ENCODE results near the gene PRR14.
"Not testable (repeated sequence)": the region's sequence is repeated elsewhere in the genome, so short reads cannot be mapped to it uniquely, and the experiment has no call there.

The PRR14 gene

DNA sequence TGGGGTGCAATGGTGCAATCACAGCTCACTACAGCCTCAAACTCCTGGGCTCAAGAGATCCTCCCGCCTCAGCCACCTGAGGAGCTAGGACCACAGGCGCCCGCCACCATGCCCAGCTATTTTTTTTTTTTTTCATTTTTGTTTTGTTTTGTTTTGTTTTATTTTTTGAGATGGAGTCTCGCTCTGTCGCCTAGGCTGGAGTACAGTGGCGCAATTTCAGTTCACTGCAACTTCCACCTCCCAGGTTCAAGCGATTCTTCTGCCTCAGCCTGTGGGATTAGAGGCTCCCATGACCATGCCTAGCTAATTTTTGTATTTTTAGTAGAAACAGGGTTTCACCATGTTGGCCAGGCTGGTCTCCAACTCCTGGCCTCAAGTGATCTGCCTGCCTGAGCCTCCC is 18.3 kb upstream of the PRR14 start:
- not testable (repeated sequence) for DNase-seq (ENCODE audit: low spot score)

DNA sequence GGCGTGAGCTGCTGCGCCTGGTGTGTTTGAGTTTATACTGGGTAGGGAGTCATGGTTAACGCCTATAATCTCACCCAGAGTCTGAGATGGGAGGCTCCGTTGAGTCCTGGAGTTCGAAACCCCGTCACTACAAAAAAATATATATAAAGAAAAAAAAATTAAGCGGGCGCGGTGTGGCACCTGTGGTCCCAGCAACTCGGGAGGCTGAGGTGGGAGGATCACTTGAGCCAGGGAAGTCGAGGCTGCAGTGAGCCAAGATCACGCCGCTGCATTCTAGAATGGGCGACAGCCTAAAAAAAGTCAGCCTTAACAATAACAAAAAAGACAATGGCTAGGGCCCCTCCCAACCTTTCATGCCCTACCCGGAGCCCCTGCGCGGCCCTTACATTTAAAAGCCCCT is 17.2 kb upstream of the PRR14 start:
- DNase-seq (ENCODE audit: low spot score), result no peak

DNA sequence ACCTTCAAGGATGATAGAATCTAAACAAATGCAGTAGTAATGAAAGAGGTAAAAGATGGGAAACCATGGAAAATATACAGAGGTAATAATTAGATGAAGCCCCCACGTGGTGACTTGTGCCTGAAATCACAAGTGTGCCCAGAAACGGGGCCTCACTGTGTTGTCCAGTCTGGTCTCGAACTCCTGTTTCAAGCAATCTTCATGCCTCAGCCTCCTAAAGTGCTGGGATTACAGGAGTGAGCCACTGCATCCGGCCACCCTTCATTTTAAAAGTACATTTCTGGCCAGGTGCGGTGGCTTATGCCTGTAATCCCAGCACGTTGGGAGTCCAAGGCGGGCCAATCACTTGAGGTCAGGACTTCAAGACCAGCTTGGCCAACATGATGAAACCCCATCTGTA is 14.2 kb upstream of the PRR14 start:
- no peak for DNase-seq (ENCODE audit: low spot score)

DNA sequence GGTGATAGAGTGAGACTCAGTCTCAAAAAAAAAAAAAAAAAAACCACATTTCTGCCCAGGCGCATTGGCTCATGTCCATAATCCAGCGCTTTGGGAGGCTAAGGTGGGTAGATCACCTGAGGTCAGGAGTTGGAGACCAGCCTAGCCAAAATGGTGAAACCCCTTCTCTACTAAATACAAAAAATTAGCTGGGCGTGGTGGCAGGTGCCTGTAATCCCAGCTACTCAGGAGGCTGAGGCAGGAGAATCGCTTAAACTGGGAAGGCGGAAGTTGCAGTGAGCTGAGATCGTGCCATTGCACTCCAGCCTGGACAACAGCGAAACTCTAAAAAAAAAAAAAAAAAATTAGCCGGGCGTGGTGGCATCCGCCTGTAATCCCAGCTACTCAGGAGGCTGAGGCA is 13.6 kb upstream of the PRR14 start:
- not testable (repeated sequence) for DNase-seq (ENCODE audit: low spot score)

GRCh38 chr16:30637944-30638343 is 12.8 kb upstream of the PRR14 start:
- DNase-seq (ENCODE audit: low spot score), result peak; percentile 70

DNA sequence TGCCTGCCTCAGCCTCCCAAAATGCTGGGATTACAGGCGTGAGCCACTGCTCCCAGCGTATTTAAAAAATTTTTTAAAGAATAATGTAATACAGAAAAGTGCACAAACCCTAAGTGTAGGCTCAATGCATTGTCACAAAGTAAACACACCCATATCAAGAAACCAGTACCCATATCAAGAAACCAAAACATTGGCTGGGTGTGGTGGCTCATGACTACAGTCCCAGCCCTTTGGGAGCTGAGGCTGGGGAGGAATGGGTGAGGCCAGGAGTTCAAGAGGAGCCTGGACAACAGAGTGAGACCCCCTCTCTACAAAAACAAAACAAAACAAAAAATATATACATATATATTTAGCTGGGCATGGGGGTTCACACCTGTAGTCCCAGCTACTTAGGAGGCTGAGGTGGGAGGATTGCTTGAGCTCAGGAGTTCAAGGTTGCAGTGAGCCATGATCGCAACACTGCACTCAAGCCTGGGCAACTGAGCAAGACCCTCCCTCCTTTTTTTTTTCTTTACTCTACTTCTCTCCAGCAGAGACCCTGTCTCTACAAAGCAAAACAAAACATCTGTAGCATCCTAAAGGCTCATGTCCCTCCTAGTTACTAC is 9.3 kb upstream of the PRR14 start:
- DNase-seq (ENCODE audit: low spot score), result no peak

DNA sequence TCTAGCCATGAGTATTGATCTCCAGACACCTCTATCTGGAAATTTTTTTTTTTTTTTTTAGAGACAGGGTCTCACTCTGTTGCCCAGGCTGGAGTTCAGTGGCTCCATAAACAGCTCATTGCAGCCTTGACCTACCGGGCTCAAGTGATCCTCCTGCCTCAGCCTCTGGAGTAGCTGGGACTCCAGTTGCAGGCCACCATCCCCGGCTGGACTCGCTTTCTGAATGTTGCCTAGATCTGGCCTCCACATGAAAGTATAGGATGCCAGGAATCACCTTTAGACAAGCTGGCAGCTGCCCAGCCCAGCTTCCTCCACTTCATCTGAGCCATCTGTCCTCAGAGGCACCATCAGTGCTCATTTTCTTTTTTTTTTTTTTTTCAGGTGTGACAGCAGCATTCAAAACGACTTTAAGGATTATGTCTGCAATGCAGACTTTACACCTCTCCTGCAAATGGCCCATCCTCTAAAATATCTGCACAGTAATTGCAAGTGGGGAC is 6.4 kb upstream of the PRR14 start:
- DNase-seq (ENCODE audit: low spot score), result no peak

- no peak for DNase-seq (ENCODE audit: low spot score)
Measured at GRCh38 chr16:30645727-30646126, 5.0 kb upstream of the PRR14 start.

DNA sequence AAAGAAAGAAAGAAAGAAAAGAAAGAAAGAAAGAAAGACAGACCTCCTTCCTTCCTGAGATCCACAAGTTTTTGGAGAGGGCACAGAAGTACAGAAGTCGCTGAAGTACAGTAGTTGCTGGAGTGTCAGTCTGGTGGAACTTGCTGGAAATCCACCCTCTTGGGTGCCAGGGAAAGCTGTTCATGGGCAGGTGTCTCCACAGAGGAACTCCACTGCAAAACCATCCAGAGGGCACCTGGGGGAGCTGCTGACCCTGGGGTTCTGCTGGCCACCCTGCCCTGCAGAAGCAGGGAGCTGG is 3.5 kb upstream of the PRR14 start:
- DNase-seq (ENCODE audit: low spot score), result no peak

DNA sequence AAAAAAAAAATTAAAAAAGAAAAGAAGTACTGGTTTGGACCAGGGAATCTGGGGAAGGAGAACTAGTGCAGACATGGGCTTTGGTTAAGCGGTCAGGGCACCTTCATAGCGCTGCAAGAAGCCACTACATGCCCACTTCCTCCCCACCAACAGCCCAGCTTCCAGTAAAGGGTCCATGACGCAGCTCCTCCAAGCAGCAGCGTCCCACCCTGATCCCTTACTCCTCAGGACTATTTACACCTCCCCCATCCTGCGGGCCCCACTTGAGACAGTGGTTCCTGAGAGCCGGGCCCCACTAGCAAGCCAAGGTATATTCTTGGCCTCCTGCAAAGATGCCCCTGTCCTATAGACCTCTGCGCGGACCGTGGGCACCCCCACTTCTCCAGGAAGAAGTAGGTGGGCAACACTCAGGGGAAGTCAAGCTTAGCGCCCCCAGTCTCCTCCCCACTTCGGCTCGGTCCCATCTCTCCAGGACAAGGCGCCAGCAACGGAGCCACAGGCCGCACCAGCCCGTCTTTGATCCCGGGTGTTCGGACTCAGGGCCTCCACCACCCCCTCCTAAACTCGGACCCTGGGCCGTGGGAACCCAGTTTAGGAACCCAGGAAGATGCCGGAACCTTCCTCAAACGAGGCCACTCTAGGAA is 913 bp upstream of the PRR14 start:
- DNase-seq (ENCODE audit: low spot score), result no peak

GRCh38 chr16:30651124-30652004 is 604 bp downstream of the PRR14 start:
- DNase-seq (ENCODE audit: low spot score), result peak; percentile 80

DNA sequence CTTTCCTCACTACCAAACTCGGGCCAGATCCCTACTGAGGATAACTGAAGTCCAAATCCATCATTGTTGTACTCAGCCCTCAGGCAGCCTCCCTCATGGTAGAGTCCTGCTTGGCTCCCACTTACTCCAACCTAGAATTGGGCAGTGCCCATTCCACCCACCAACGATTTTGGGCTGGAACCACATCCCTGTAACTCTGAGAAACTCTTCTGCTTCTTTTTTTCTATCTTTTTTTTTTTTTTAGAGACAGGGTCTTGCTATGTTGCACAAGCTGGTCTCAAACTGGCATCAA is 1.2 kb downstream of the PRR14 start:
- no peak for DNase-seq (ENCODE audit: low spot score)

- no peak for DNase-seq (ENCODE audit: low spot score)
Measured at GRCh38 chr16:30652718-30653117, 2.0 kb downstream of the PRR14 start.

GRCh38 chr16:30654856-30655255 is 4.1 kb downstream of the PRR14 start:
- DNase-seq (ENCODE audit: low spot score), result no peak

GRCh38 chr16:30655815-30656347 is 5.1 kb downstream of the PRR14 start:
- no peak for DNase-seq (ENCODE audit: low spot score)

- DNase-seq (ENCODE audit: low spot score), result no peak
Measured at GRCh38 chr16:30656388-30656787, 5.6 kb downstream of the PRR14 start.

DNA sequence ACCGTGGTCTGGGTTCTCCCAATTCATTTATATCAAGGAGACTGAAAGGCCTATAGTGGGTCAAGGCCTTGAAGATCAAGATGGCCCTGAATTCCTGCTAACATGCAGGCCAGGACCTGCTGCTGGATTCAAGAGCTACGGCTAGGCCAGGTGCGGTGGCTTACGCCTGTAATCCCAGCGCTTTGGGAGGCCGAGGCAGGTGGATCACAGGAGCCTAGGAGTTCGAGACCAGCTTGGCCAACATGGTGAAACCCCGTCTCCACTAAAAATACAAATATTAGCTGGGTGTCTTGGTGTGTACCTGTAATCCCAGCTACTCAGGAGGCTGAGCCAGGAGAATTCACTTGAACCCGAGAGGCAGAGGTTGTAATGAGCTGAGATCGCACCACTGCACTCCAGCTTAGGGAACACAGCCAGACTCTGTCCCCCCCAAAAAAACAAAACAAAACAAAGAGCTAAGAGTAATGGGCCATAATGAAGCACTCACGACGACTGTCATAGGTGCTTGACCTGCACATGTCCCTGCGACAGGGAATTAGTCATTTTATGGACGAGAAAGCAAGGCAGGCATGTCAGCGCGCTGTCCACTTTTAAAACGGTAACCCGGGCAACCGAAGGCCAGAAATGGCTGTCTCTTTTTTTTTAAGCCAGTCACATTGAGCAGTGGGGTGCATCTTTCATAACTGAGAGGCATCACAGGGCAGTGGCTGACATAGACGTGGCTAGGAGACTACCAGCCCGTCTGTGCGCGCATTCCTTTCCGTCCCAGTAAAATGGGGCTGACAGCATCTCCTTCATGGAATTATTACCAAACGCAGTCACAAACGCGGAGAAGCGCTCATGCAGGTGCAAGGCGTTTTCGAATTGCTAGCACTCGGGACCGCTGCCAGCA is 6.5 kb downstream of the PRR14 start:
- DNase-seq (ENCODE audit: low spot score), result peak; percentile 78

DNA sequence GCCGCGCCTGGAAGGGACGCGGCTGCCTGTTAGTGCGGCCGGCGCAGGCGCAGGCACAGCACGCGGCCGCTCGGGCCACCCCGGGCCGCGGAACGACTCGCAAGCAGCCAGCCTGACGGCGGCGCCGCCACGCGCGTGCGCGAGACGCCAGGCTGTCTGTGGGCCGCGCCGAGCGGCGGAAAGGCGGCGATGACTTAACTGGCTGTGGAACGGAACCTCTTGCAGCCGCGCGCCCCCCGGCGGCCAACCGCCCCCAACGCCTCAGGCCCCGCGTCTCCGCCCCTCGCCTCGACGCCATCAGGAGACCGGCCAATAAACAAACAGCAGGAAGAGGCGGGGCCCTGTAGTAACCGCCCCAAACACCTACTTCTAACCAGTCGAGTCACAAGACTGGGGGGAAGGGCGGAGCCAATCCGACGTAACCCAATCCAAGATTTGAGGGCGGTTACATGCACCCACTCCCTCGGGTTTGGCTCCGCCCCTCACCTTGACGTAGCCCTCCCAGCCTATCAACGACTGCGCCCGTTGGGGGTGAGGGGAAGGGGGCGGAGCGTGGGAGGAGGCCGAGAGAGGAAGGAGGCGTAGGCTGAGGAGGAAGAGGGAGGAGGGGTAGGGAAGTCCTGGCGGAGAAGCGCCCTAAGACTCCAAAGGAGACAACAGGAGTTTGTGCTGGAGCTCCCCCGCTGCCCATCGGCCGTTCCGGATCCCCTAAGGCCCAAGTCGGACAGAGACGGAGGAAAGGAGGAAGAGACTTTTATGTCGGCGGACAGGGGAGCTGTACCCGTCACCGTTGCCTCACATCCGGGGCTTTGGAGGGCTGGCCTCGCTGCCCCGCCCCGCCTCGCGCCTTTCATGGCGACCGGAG is 7.3 kb downstream of the PRR14 start, which contains the start of gene FBRS:
FBRS (plus strand) TSS at position 566 of the 865 bp plus-strand sequence. CDS start 1,088 bp downstream, outside the sequence.
- peak; percentile 100 for DNase-seq (ENCODE audit: low spot score)

DNA sequence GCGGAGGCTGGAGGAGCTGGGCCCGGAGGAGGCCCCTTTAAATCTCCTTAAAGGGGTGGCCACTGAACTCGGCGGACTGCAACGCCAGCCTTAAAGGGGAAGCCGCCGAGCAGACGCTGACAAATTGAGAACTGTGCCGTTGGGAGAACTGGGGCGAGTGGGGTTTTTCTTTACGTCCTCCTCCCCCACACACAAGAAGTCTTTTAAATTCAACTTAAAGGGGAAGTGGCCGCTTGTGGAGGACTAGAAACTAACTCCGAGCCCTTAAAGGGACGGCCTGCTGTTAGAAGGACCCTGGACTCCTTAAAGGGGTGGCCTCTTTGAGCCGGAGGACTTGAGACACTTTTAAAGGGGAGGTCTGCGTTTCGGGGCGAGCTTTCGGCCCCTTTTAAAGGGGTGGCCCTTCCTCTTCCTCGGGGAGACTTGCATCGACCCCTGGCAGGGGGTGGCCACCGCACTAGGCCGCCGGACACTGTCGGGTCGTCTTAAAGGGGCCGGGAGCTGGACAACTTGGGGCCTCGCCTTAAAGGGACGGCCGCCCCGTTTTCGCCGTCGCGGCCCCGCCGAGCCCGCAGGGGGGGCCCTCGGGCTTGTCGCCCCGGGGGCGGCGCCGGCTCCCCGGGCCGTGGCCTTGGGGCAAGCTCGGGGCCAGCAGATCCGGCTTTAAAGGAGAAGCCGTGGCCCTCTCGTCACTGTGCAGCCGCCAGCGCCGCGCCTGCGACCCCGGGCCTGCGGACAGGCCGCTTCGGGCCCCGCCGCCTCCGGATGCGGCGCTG is 8.2 kb downstream of the PRR14 start:
- DNase-seq (ENCODE audit: low spot score), result peak; percentile 98

Measured in kidney tubule cell (primary cell).